Epidermal melanocyte (primary cell): Measurements from ENCODE around the gene CLIC3.

Source experiments
- DNase-seq: peaks from one replicate; pipeline ENCODE4 v3.0.0; 2011; ENCODE audit warnings: low spot score; ENCODE audit not compliant: insufficient read length

The CLIC3 gene

GRCh38 chr9:136952876-136953770 is 43.2 kb downstream of the CLIC3 start:
- DNase-seq = no peak

GRCh38 chr9:136952321-136952850 is 44.0 kb downstream of the CLIC3 start:
- DNase-seq = no peak

GRCh38 chr9:136951541-136952320 is 44.6 kb downstream of the CLIC3 start, which contains the start of gene LCN12:
LCN12 (plus strand) TSS chr9:136952273; CDS start chr9:136952328, 55 bp downstream.
- no peak for DNase-seq

GRCh38 chr9:136950656-136951276 is 45.6 kb downstream of the CLIC3 start:
- no peak for DNase-seq

- DNase-seq = peak; percentile 99
These were observed 46.3 kb downstream of the CLIC3 start for GRCh38 chr9:136949817-136950655.

GRCh38 chr9:136949239-136949816 is 47.0 kb downstream of the CLIC3 start:
- no peak for DNase-seq

GRCh38 chr9:136947955-136948510 is 48.3 kb downstream of the CLIC3 start:
- no peak for DNase-seq

GRCh38 chr9:136947028-136947891 is 49.1 kb downstream of the CLIC3 start:
- DNase-seq = no peak

- no peak for DNase-seq
These were observed 49.9 kb downstream of the CLIC3 start for GRCh38 chr9:136946228-136947027.

- DNase-seq = no peak
These were observed 50.8 kb downstream of the CLIC3 start for GRCh38 chr9:136945333-136946227.
